GM21528 (cell line): Measurements from ENCODE around the gene PRKN.

Source experiments
- ATAC-seq: cut with Tn5 transposase; IDR thresholded peaks from one replicate; pipeline ENCODE4 v1.9.1; 2021; ENCODE audit warnings: mild to moderate bottlenecking, moderate library complexity; ENCODE audit not compliant: unreplicated experiment, low FRiP score

Gene PRKN

GRCh38 chr6:161368514-161368913, 1359.1 kb downstream of the PRKN start:
- no peak for ATAC-seq

- ATAC-seq = no peak
Measured at GRCh38 chr6:161367472-161367871, 1360.1 kb downstream of the PRKN start.

- no peak for ATAC-seq
Measured at GRCh38 chr6:161366301-161366923, 1361.2 kb downstream of the PRKN start.

GRCh38 chr6:161365633-161366032, 1361.9 kb downstream of the PRKN start:
- ATAC-seq = no peak

- ATAC-seq = no peak
Measured at GRCh38 chr6:161363286-161363685, 1364.3 kb downstream of the PRKN start.

- ATAC-seq = no peak
Measured at GRCh38 chr6:161362266-161362665, 1365.3 kb downstream of the PRKN start.

- no peak for ATAC-seq
Measured at GRCh38 chr6:161361529-161361928, 1366.0 kb downstream of the PRKN start.

- no peak for ATAC-seq
Measured at GRCh38 chr6:161360520-161360919, 1367.0 kb downstream of the PRKN start.

- ATAC-seq = no peak
Measured at GRCh38 chr6:161359618-161359945, 1368.0 kb downstream of the PRKN start.

- no peak for ATAC-seq
Measured at GRCh38 chr6:161356167-161356854, 1371.3 kb downstream of the PRKN start.

- no peak for ATAC-seq
Measured at GRCh38 chr6:161355696-161356095, 1371.9 kb downstream of the PRKN start.

GRCh38 chr6:161354956-161355355, 1372.6 kb downstream of the PRKN start:
- ATAC-seq = no peak

GRCh38 chr6:161354276-161354840, 1373.2 kb downstream of the PRKN start:
- ATAC-seq = no peak

- no peak for ATAC-seq
Measured at GRCh38 chr6:161353208-161353613, 1374.4 kb downstream of the PRKN start.

- ATAC-seq = no peak
Measured at GRCh38 chr6:161351858-161352257, 1375.7 kb downstream of the PRKN start.

- ATAC-seq = no peak
Measured at GRCh38 chr6:161349886-161350285, 1377.7 kb downstream of the PRKN start.

- ATAC-seq = no peak
Measured at GRCh38 chr6:161348628-161348994, 1379.0 kb downstream of the PRKN start.

- ATAC-seq = no peak
Measured at GRCh38 chr6:161347988-161348627, 1379.5 kb downstream of the PRKN start.

- ATAC-seq = no peak
Measured at GRCh38 chr6:161347125-161347524, 1380.4 kb downstream of the PRKN start.

- ATAC-seq = no peak
Measured at GRCh38 chr6:161346717-161347116, 1380.8 kb downstream of the PRKN start.

- ATAC-seq = no peak
Measured at GRCh38 chr6:161344626-161345025, 1382.9 kb downstream of the PRKN start.

- no peak for ATAC-seq
Measured at GRCh38 chr6:161342039-161342438, 1385.5 kb downstream of the PRKN start.
